ENCODE results near the gene BTBD16. TPM values are rescaled to one million over a fixed set of nuclear protein-coding genes. Genes with fewer than 3 reads are reported as not detected.

Gene BTBD16
- total RNA-seq (2022; extraction: Qiagen RNA extraction; ENCODE audit: low read depth): 0.40 to 0.86 TPM (median 0.52 TPM) in 5 replicates

DNA sequence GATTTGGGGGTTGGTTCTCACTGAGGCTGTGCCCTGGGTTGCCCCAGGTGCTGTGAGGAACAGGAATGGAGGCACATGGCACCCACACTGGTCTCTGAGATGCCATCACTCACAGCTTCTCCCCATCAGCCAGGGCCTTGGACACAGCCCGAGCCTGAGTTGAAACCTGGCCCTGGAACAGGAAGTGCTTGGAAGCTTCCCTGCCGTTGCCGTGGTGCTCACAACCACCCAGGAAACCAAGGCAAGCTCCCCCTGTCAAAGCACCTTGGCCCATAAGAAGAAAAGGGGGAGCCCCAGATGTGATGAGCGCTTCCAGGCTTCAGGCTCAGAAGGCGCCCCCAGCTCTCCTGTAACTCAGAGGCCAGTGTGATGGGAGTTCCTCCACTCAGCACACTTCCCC lies at the start of gene BTBD16:
Gene BTBD16 (plus strand): TSS at position 221 of the 400 bp plus-strand sequence. CDS start 3,786 bp downstream, outside the sequence.

GRCh38 chr10:122374237-122374858 lies 103.3 kb downstream of the BTBD16 start, which contains the start of gene PLEKHA1:
TSS of gene PLEKHA1 (plus strand) at chr10:122374708. CDS start at chr10:122393201, 18,493 bp downstream.

Other genes starting within 250 kb of the BTBD16 start
- gene PLEKHA1, start 103.4 kb downstream of the BTBD16 start, total RNA-seq (2022; extraction: Qiagen RNA extraction; ENCODE audit: low read depth): 18.3 to 23.9 TPM (median 21.6 TPM) in 5 replicates
- not detected in 5 replicates for gene ARMS2, start 183.4 kb downstream of the BTBD16 start, total RNA-seq (2022; extraction: Qiagen RNA extraction; ENCODE audit: low read depth)
- gene HTRA1, start 190.3 kb downstream of the BTBD16 start, total RNA-seq (2022; extraction: Qiagen RNA extraction; ENCODE audit: low read depth): 51.9 to 65.1 TPM (median 52.8 TPM) in 5 replicates